H1 (cell line): ENCODE results near the gene ZMIZ1. TPM values are rescaled to one million over a fixed set of nuclear protein-coding genes. Genes with fewer than 3 reads are reported as not detected.

Source experiments
- CTCF ChIA-PET: fragments of 300-600 bp; sonication (Branson Sonifier 250); formaldehyde crosslinking; loops from one replicate; lab custom pipeline; 2021; ENCODE audit not compliant: partially characterized antibody; lab: Charles Lee
- POLR2A ChIA-PET: fragments of 300-600 bp; sonication (Branson Sonifier 250); formaldehyde crosslinking; loops from one replicate; lab custom pipeline; 2021; ENCODE audit warnings: inconsistent platforms; ENCODE audit not compliant: partially characterized antibody; lab: Charles Lee
- DNase-seq, 2 experiments: peaks; one replicate each; pipeline versions ENCODE4 v3.0.0 to v3.0.0-alpha.2; 2010 to 2022; ENCODE audit warnings: low spot score in 2 of 2, low read depth in 1 of 2, mixed read lengths in 1 of 2
- FAIRE-seq: peaks from 2 replicates; lab custom pipeline; 2011; peaks lifted over from hg19 to GRCh38; lab: Jason Lieb, UNC
- H2AFZ ChIP-seq: 2 replicates; pipeline ENCODE4 v1.8.1; 2012; ENCODE audit warnings: low read length, inconsistent platforms
- H2AK5ac ChIP-seq: 2 replicates; pipeline ENCODE4 v1.6.1; 2013; ENCODE audit warnings: low read depth, low read length
- H2BK120ac ChIP-seq: replicated peaks from 2 replicates; pipeline ENCODE3; 2013; ENCODE audit warnings: low read depth, low read length, inconsistent platforms
- H2BK12ac ChIP-seq: 2 replicates; pipeline ENCODE4 v1.6.1; 2013; ENCODE audit warnings: low read depth, low read length
- H2BK15ac ChIP-seq: 2 replicates; pipeline ENCODE4 v1.6.1; 2013; ENCODE audit warnings: low read length
- H2BK20ac ChIP-seq: 2 replicates; pipeline ENCODE4 v1.6.1; 2013; ENCODE audit warnings: low read length
- H2BK5ac ChIP-seq: 2 replicates; pipeline ENCODE4 v1.6.1; 2013; ENCODE audit warnings: low read depth, low read length
- H3K14ac ChIP-seq: 2 replicates; pipeline ENCODE4 v1.6.1; 2013; ENCODE audit warnings: inconsistent platforms; ENCODE audit not compliant: insufficient read length
- H3K18ac ChIP-seq: 2 replicates; pipeline ENCODE4 v1.6.1; 2013; ENCODE audit warnings: low read length; ENCODE audit errors: extremely low read depth
- H3K23ac ChIP-seq: 2 replicates; pipeline ENCODE4 v1.6.1; 2013; ENCODE audit warnings: inconsistent platforms; ENCODE audit not compliant: insufficient read length
- H3K23me2 ChIP-seq: 2 replicates; pipeline ENCODE4 v1.6.1; 2013; ENCODE audit warnings: low read depth, low read length
- H3K27ac ChIP-seq: 2 replicates; pipeline ENCODE4 v1.6.1; 2011; ENCODE audit warnings: low read depth, low read length, inconsistent platforms
- H3K27me3 ChIP-seq, 4 experiments: replicated peaks in 1 of 4; 1 replicate in 1 of 4; 2 replicates in 3 of 4; pipeline versions ENCODE4 v1.6.1 to v1.8.1; 2011 to 2013; ENCODE audit warnings: low read length in 3 of 4, mild to moderate bottlenecking in 3 of 4, inconsistent platforms in 2 of 4, mixed read lengths in 2 of 4, moderate library complexity in 1 of 4; ENCODE audit not compliant: control insufficient read depth in 3 of 4, insufficient read depth in 3 of 4; ENCODE audit errors: extremely low read depth in 1 of 4
- H3K36me3 ChIP-seq, 4 experiments: 2 replicates each; pipeline versions ENCODE4 v1.6.1 to v1.8.1; 2011 to 2013; ENCODE audit warnings: mild to moderate bottlenecking in 4 of 4, low read length in 3 of 4, moderate library complexity in 2 of 4, control low read depth in 1 of 4, inconsistent platforms in 1 of 4; ENCODE audit not compliant: insufficient read depth in 4 of 4, control insufficient read depth in 2 of 4
- H3K4ac ChIP-seq: replicated peaks from 2 replicates; pipeline ENCODE3; 2013; ENCODE audit warnings: low read length, low read depth, mixed read lengths, inconsistent platforms; ENCODE audit not compliant: insufficient read length
- H3K4me1 ChIP-seq, 4 experiments: replicated peaks in 1 of 4; 1 replicate in 1 of 4; 2 replicates in 3 of 4; pipeline versions ENCODE4 v1.6.1 to v1.8.1; 2011 to 2013; ENCODE audit warnings: low read length in 3 of 4, inconsistent platforms in 2 of 4, mixed read lengths in 1 of 4; ENCODE audit not compliant: insufficient read depth in 4 of 4, control insufficient read depth in 3 of 4
- H3K4me2 ChIP-seq, 2 experiments: 2 replicates each; pipeline versions ENCODE4 v1.6.1 to v1.8.1; 2011 to 2013; ENCODE audit warnings: low read depth in 2 of 2, low read length in 2 of 2, control low read depth in 1 of 2, inconsistent platforms in 1 of 2, mild to moderate bottlenecking in 1 of 2; ENCODE audit not compliant: insufficient read depth in 1 of 2
- H3K4me3 ChIP-seq, 4 experiments: fragments of 200-600, 300-600 bp in 1 of 4; sonication (generic), shearing (Covaris generic), sonication (Bioruptor Twin) in 1 of 4; 2 replicates each; pipeline versions ENCODE4 v1.5.1 to v1.8.1; 2011 to 2016; ENCODE audit warnings: low read length in 4 of 4, low read depth in 3 of 4, control low read depth in 2 of 4, inconsistent platforms in 2 of 4, mild to moderate bottlenecking in 2 of 4, mixed read lengths in 1 of 4, moderate library complexity in 1 of 4; ENCODE audit not compliant: insufficient read depth in 2 of 4; ENCODE audit errors: extremely low read depth in 1 of 4
- H3K56ac ChIP-seq: replicated peaks from 2 replicates; pipeline ENCODE3; 2013; ENCODE audit warnings: low read depth, mild to moderate bottlenecking, mixed read lengths, low read length, inconsistent platforms; ENCODE audit not compliant: insufficient read length
- H3K79me1 ChIP-seq: 2 replicates; pipeline ENCODE4 v1.6.1; 2013; ENCODE audit warnings: low read depth, low read length, control low read depth
- H3K79me2 ChIP-seq, 2 experiments: 2 replicates each; pipeline versions ENCODE4 v1.6.1 to v1.8.1; 2012 to 2013; ENCODE audit warnings: low read length in 2 of 2, mild to moderate bottlenecking in 2 of 2, inconsistent platforms in 1 of 2; ENCODE audit not compliant: insufficient read depth in 2 of 2, control insufficient read depth in 1 of 2
- H3K9ac ChIP-seq, 4 experiments: replicated peaks in 1 of 4; 1 replicate in 1 of 4; 2 replicates in 3 of 4; pipeline versions ENCODE4 v1.6.1 to v1.8.1; 2011 to 2013; ENCODE audit warnings: low read depth in 3 of 4, low read length in 3 of 4, control low read depth in 2 of 4, mild to moderate bottlenecking in 2 of 4, moderate library complexity in 2 of 4, inconsistent platforms in 1 of 4; ENCODE audit errors: extremely low read depth in 1 of 4
- H3K9me3 ChIP-seq, 2 experiments: 2 replicates each; pipeline versions ENCODE4 v1.6.1 to v1.8.1; 2012 to 2013; ENCODE audit warnings: mild to moderate bottlenecking in 2 of 2, moderate library complexity in 2 of 2, control low read depth in 1 of 2, inconsistent platforms in 1 of 2, low read depth in 1 of 2, low read length in 1 of 2, mixed read lengths in 1 of 2; ENCODE audit not compliant: insufficient read depth in 2 of 2
- H4K20me1 ChIP-seq, 2 experiments: replicated peaks in 1 of 2; 2 replicates each; pipeline versions ENCODE3 to v1.8.1; 2011 to 2013; ENCODE audit warnings: inconsistent platforms in 2 of 2, low read length in 2 of 2, mild to moderate bottlenecking in 1 of 2; ENCODE audit not compliant: insufficient read depth in 2 of 2, control insufficient read depth in 1 of 2
- H4K5ac ChIP-seq: 2 replicates; pipeline ENCODE4 v1.6.1; 2013; ENCODE audit warnings: low read length, low read depth, mixed read lengths, inconsistent platforms; ENCODE audit not compliant: insufficient read length
- H4K8ac ChIP-seq: 2 replicates; pipeline ENCODE4 v1.8.0; 2013; ENCODE audit warnings: mild to moderate bottlenecking, moderate library complexity, low read length, inconsistent platforms; ENCODE audit not compliant: insufficient read depth; ENCODE audit errors: extremely low read depth
- H4K91ac ChIP-seq: replicated peaks from 2 replicates; pipeline ENCODE3; 2013; ENCODE audit warnings: low read length, mixed read lengths, inconsistent platforms; ENCODE audit not compliant: insufficient read length
- CHD1 ChIP-seq: IDR thresholded peaks from 2 replicates; pipeline ENCODE4 v1.6.1; 2012; ENCODE audit warnings: low read depth, low read length, improper control_type of control experiment
- NANOG ChIP-seq: IDR thresholded peaks from 2 replicates; pipeline ENCODE4 v1.6.1; 2011; ENCODE audit warnings: low read length, low read depth, mild to moderate bottlenecking, inconsistent platforms; ENCODE audit not compliant: insufficient read depth, poor library complexity, severe bottlenecking
- RNF2 ChIP-seq: fragments of 200-900, 300-1000 bp; sonication (generic); IDR thresholded peaks from 2 replicates; pipeline ENCODE4 v1.7.1; 2016; ENCODE audit warnings: borderline replicate concordance, low read depth, mild to moderate bottlenecking, antibody characterized with exemption, low read length; ENCODE audit not compliant: poor library complexity, severe bottlenecking; ENCODE audit errors: missing control alignments
- SIX5 ChIP-seq: IDR thresholded peaks from 2 replicates; pipeline ENCODE4 v1.6.1; 2011; ENCODE audit warnings: mild to moderate bottlenecking, low read depth, low read length
- SUZ12 ChIP-seq: fragments of 200-600 bp; sonication (generic); IDR thresholded peaks from 2 replicates; pipeline ENCODE4 v1.6.1; 2012; ENCODE audit warnings: mild to moderate bottlenecking, inconsistent platforms, low read length, moderate library complexity, mixed read lengths
- TAF1 ChIP-seq: IDR thresholded peaks from 2 replicates; pipeline ENCODE4 v1.6.1; 2011; ENCODE audit warnings: mild to moderate bottlenecking, low read depth, low read length
- TAF7 ChIP-seq: optimal IDR thresholded peaks from 2 replicates; pipeline ENCODE3; 2011; ENCODE audit warnings: low read depth, mild to moderate bottlenecking, inconsistent platforms, low read length, moderate library complexity, borderline replicate concordance
- TEAD4 ChIP-seq: IDR thresholded peaks from 2 replicates; pipeline ENCODE4 v1.6.1; 2012; ENCODE audit warnings: low read depth, low read length, inconsistent platforms, mixed read lengths
- WGBS, 2 experiments: shearing (Covaris generic) in 1 of 2; methylation state at CpG; one replicate each; pipeline versions ENCODE4 v1.1.6 to v1.1.7; 2013 to 2015; ENCODE audit warnings: low lambda C conversion rate in 2 of 2, mixed read lengths in 2 of 2, inconsistent platforms in 1 of 2, low coverage in 1 of 2, missing lambda C conversion rate in 1 of 2; ENCODE audit not compliant: insufficient replicate concordance in 2 of 2, insufficient coverage in 1 of 2, insufficient read length in 1 of 2; ENCODE audit errors: extremely low coverage in 1 of 2, missing lambda C conversion rate in 1 of 2; 5-methylcytosine and 5-hydroxymethylcytosine counted together
- polyA plus RNA-seq, 7 experiments: library from polyadenylated mRNA; depleted of rRNA in 3 of 7; stranded (reverse) in 5 of 7; unstranded in 2 of 7; fragments of >200 nt in 5 of 7; fragments of 200-250 nt in 2 of 7; gene quantifications; 1 replicate in 5 of 7; 2 replicates in 1 of 7; 4 replicates in 1 of 7; pipeline versions ENCODE4 v1.2.1 to v1.2.3, GENCODE V29; 2011 to 2013; ENCODE audit warnings: missing spikeins in 2 of 7, mixed read lengths in 2 of 7
- total RNA-seq: library from RNA; stranded (reverse); fragmentation: NEBNext Ultra II Directional; extraction: Animal tissue kit (Norgen Biotek cat#: 25700); gene quantifications from 2 replicates; pipeline ENCODE4 v1.2.1, GENCODE V29; 2021
- TF ChIP-seq, protein P1 (sequence below): IDR thresholded peaks from 2 replicates; pipeline ENCODE4 v1.6.1; 2011; ENCODE audit warnings: low read length, improper control_type of control experiment
- TF ChIP-seq, protein P2 (sequence below): IDR thresholded peaks from 2 replicates; pipeline ENCODE4 v1.6.1; 2012; ENCODE audit warnings: inconsistent platforms

The ZMIZ1 gene
- total and polyA plus RNA-seq, 2 of the 8 experiments (the other 6 are each of a cell fraction or from before 2014, with no cell fraction given), result 8.1 to 28.0 TPM

DNA sequence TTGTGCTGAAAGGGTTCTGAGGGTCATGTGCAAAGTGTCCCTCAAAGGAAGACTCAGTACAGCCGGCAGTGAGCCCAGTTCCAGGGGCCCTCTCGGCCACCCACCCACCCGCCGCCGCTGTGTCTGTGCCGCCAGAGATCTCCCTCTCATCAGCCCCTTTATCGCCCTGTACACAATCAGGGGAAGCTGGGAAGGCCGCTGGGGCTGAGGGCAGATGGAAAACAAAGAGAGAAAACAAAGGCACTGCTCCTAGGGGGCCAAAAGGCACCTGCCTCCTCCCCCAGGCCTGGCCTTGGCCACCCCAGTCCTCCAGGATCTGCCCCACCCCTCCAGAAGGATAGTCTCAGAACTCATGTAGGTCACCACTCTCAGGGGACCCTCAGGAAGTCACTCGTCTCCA is 67.0 kb downstream of the ZMIZ1 start:
- Histone ChIP-seq H3K23me2 (peaks cover 3% of the 10 kb centered on the region), H3K79me1 (peaks cover 24% of the 10 kb centered on the region), H2BK12ac (0 out of 2 replicates have a peak overlapping the region, but pooled peaks have one; percentile 68), H3K9me3 (no peaks in the 10 kb centered on the region), H3K4me2 (no peak overlapping the region), H3K9ac (no peak overlapping the region), H3K18ac (no peak overlapping the region; the same call in 1 of the 2 replicates), H3K23ac (no peak overlapping the region), H3K4me3 (no peak overlapping the region), H2BK120ac (no peak overlapping the region), H3K27ac (no peak overlapping the region), H2AK5ac (0 out of 2 replicates have a peak overlapping the region, but pooled peaks have one; percentile 16), H3K14ac (no peak overlapping the region), H3K56ac (no peak overlapping the region), H3K4ac (no peak overlapping the region), H2BK20ac (no peak overlapping the region), H4K8ac (no peak overlapping the region; the same call in 1 of the 2 replicates), H4K91ac (no peak overlapping the region), H2BK15ac (no peak overlapping the region; the same call in 1 of the 2 replicates), H2AFZ (no peak overlapping the region), H3K36me3 (peaks cover 0 to 12% (median 2%) of the 10 kb centered on the region in 4 experiments; a peak in 4 of 8 replicates), H3K27me3 (no peaks in the 10 kb centered on the region), H3K4me1 (peaks cover 17 to 43% (median 29%) of the 10 kb centered on the region in 4 experiments), H4K5ac (no peak overlapping the region), H2BK5ac (peak overlapping the region; percentile 35; the same call in 1 of the 2 replicates), H4K20me1 (peaks cover 2 to 8% of the 10 kb centered on the region in 2 experiments), H3K79me2 (peaks cover 0 to 28% of the 10 kb centered on the region in 2 experiments; a peak in 3 of 4 replicates)
- 85% methylated on average over 9 of the region's 9 CpGs; no CpG with 5 or more reads in 1 of the 2 experiments for WGBS, 2 experiments
- CTCF ChIA-PET, result interaction anchor here (0.8 to 2.4 kb wide), 2 partner anchors 24 to 59 kb away, joined by 3 to 9 read pairs; no protein-coding TSS in a partner anchor
- POLR2A ChIA-PET, result no interaction called here
- FAIRE-seq (no peak), DNase-seq (no peak)
- TF ChIP-seq, protein P1, sequence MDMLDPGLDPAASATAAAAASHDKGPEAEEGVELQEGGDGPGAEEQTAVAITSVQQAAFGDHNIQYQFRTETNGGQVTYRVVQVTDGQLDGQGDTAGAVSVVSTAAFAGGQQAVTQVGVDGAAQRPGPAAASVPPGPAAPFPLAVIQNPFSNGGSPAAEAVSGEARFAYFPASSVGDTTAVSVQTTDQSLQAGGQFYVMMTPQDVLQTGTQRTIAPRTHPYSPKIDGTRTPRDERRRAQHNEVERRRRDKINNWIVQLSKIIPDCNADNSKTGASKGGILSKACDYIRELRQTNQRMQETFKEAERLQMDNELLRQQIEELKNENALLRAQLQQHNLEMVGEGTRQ, result no peak
- no peak for TF ChIP-seq TAF1
- TF ChIP-seq, protein P2, sequence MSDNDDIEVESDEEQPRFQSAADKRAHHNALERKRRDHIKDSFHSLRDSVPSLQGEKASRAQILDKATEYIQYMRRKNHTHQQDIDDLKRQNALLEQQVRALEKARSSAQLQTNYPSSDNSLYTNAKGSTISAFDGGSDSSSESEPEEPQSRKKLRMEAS, result no peak
- no peak for TF ChIP-seq SUZ12
- no peak for TF ChIP-seq TAF7
- TF ChIP-seq NANOG, result no peak
- TF ChIP-seq CHD1, result no peak
- TF ChIP-seq SIX5, result no peak
- TF ChIP-seq TEAD4, result no peak
- no peak for TF ChIP-seq RNF2
